Endodermal cell (in vitro differentiated cells): ENCODE data around the gene DYNC1H1. TPM values are rescaled to one million over a fixed set of nuclear protein-coding genes. Genes with fewer than 3 reads are reported as not detected.

ENCODE experiments used
- DNase-seq: peaks from one replicate; pipeline ENCODE4 v3.0.0-alpha.2; 2017
- H3K27ac ChIP-seq: 2 replicates; pipeline ENCODE4 v1.5.1; 2013; ENCODE audit warnings: mild to moderate bottlenecking, low read depth, low read length, moderate library complexity
- H3K27me3 ChIP-seq: 2 replicates; pipeline ENCODE4 v1.6.1; 2013; ENCODE audit warnings: mild to moderate bottlenecking, low read length, moderate library complexity; ENCODE audit not compliant: insufficient read depth, control insufficient read depth, poor library complexity, severe bottlenecking
- H3K36me3 ChIP-seq: 2 replicates; pipeline ENCODE4 v1.7.0; 2013; ENCODE audit warnings: mild to moderate bottlenecking, low read length, moderate library complexity; ENCODE audit not compliant: control insufficient read depth, insufficient read depth
- H3K4me1 ChIP-seq: one replicate; pipeline ENCODE4 v1.7.0; 2013; ENCODE audit warnings: low read length; ENCODE audit not compliant: control insufficient read depth, insufficient read depth
- H3K4me3 ChIP-seq: 2 replicates; pipeline ENCODE4 v1.5.1; 2013; ENCODE audit warnings: mild to moderate bottlenecking, low read length, moderate library complexity
- H3K9ac ChIP-seq: 2 replicates; pipeline ENCODE4 v1.6.1; 2013; ENCODE audit warnings: mild to moderate bottlenecking, low read length, moderate library complexity; ENCODE audit not compliant: poor library complexity, severe bottlenecking; ENCODE audit errors: extremely low read depth
- H3K9me3 ChIP-seq: 2 replicates; pipeline ENCODE4 v1.6.1; 2013; ENCODE audit warnings: mild to moderate bottlenecking, low read length, moderate library complexity; ENCODE audit not compliant: control insufficient read depth
- H3K27ac Mint-ChIP-seq: 2 replicates; pipeline ENCODE4 v1.8.0; 2020; ENCODE audit warnings: mixed read lengths
- H3K27me3 Mint-ChIP-seq: 2 replicates; pipeline ENCODE4 v1.8.0; 2021; ENCODE audit warnings: mild to moderate bottlenecking, mixed read lengths; ENCODE audit not compliant: insufficient read depth
- H3K36me3 Mint-ChIP-seq: 2 replicates; pipeline ENCODE4 v1.8.0; 2020; ENCODE audit warnings: low read depth, mixed read lengths
- H3K4me1 Mint-ChIP-seq: 2 replicates; pipeline ENCODE4 v1.8.0; 2020; ENCODE audit warnings: mixed read lengths
- H3K4me3 Mint-ChIP-seq: 2 replicates; pipeline ENCODE4 v1.8.0; 2020; ENCODE audit warnings: mild to moderate bottlenecking, moderate library complexity, mixed read lengths
- H3K9me3 Mint-ChIP-seq: 2 replicates; pipeline ENCODE4 v1.8.0; 2020; ENCODE audit warnings: mild to moderate bottlenecking, mixed read lengths
- WGBS, 2 experiments: methylation state at CpG; one replicate each; pipeline versions ENCODE4 v1.1.5 to v1.1.7; 2013; ENCODE audit warnings: missing lambda C conversion rate in 2 of 2, mixed read lengths in 1 of 2; ENCODE audit not compliant: insufficient coverage in 1 of 2, insufficient read length in 1 of 2; 5-methylcytosine and 5-hydroxymethylcytosine counted together
- total RNA-seq, 2 donors: library from RNA; stranded (reverse); fragmentation: NEBNext Ultra II Directional in 1 of 2; extraction: Animal tissue kit (Norgen Biotek cat#: 25700) in 1 of 2; gene quantifications; 2 replicates in 1 of 2; 3 replicates in 1 of 2; pipeline ENCODE4 v1.2.1, GENCODE V29; 2021
- TF ChIP-seq, protein P1 (sequence below): fragments of 200-600 bp; sonication (generic); conservative IDR thresholded peaks from 2 replicates; pipeline ENCODE4 v1.5.0; 2021; ENCODE audit warnings: antibody characterized with exemption, mild to moderate bottlenecking

DYNC1H1 gene
- total RNA-seq, 2 donors from 2014 or later: 438 to 443 TPM

DNA sequence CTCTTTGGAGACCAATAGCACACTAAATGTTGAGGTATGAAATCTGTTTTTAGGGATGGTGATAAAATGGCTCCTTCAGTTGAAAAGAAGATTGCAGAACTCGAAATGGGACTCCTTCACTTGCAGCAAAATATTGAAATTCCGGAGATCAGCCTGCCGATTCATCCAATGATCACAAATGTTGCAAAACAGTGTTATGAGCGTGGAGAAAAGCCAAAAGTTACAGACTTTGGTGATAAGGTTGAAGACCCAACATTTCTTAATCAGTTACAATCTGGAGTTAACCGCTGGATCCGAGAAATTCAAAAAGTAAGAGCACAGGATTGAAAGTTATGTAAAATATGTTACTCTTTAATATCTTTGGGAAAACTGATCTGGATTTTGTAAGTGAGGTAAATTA is 15.3 kb downstream of the DYNC1H1 start:
- H3K9me3 ChIP-seq: peaks cover 4% of the 10 kb centered on the region
- H3K9ac ChIP-seq: no peak overlapping the region
- H3K4me3 ChIP-seq: no peak overlapping the region
- DNase-seq: no peak
- peaks cover 90% of the 10 kb centered on the region for H3K36me3 ChIP-seq
- Mint-ChIP-seq H3K27ac (no peak overlapping the region), H3K36me3 (peaks cover 78% of the 10 kb centered on the region), H3K9me3 (no peaks in the 10 kb centered on the region), H3K27me3 (no peaks in the 10 kb centered on the region), H3K4me1 (no peaks in the 10 kb centered on the region), H3K4me3 (no peak overlapping the region)
- WGBS, 2 experiments: 97% methylated on average over 6 of the region's 6 CpGs
- TF ChIP-seq, protein P1, sequence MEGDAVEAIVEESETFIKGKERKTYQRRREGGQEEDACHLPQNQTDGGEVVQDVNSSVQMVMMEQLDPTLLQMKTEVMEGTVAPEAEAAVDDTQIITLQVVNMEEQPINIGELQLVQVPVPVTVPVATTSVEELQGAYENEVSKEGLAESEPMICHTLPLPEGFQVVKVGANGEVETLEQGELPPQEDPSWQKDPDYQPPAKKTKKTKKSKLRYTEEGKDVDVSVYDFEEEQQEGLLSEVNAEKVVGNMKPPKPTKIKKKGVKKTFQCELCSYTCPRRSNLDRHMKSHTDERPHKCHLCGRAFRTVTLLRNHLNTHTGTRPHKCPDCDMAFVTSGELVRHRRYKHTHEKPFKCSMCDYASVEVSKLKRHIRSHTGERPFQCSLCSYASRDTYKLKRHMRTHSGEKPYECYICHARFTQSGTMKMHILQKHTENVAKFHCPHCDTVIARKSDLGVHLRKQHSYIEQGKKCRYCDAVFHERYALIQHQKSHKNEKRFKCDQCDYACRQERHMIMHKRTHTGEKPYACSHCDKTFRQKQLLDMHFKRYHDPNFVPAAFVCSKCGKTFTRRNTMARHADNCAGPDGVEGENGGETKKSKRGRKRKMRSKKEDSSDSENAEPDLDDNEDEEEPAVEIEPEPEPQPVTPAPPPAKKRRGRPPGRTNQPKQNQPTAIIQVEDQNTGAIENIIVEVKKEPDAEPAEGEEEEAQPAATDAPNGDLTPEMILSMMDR: no peak
- no peak overlapping the region for H3K27ac ChIP-seq
- H3K27me3 ChIP-seq: no peaks in the 10 kb centered on the region
- no peaks in the 10 kb centered on the region for H3K4me1 ChIP-seq

DNA sequence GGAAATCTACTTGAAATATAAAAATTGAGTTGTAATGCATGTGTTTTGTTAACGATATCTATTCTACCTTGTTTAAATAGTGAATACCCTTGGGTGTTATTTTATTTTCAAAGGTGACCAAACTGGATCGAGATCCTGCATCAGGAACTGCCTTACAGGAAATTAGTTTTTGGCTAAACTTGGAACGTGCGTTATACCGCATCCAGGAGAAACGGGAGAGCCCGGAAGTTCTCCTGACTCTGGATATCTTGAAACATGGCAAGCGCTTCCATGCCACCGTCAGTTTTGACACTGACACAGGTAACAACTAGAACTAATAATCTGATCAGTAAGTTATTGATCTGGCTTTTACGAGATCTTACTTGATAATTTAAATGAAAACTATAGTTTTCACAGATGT is 15.9 kb downstream of the DYNC1H1 start:
- H3K27ac ChIP-seq: no peak overlapping the region
- H3K27me3 ChIP-seq: no peaks in the 10 kb centered on the region
- no peak overlapping the region for H3K27ac Mint-ChIP-seq
- H3K9me3 Mint-ChIP-seq: no peaks in the 10 kb centered on the region
- TF ChIP-seq, protein P1: no peak
- peaks cover 78% of the 10 kb centered on the region for H3K36me3 Mint-ChIP-seq
- no peaks in the 10 kb centered on the region for H3K27me3 Mint-ChIP-seq
- 96% methylated on average over 7 to 10 of the region's 10 CpGs for WGBS, 2 experiments
- peaks cover 4% of the 10 kb centered on the region for H3K9me3 ChIP-seq
- no peak for DNase-seq
- H3K9ac ChIP-seq: no peak overlapping the region
- no peaks in the 10 kb centered on the region for H3K4me1 ChIP-seq
- peaks cover 85% of the 10 kb centered on the region for H3K36me3 ChIP-seq
- no peak overlapping the region for H3K4me3 ChIP-seq
- H3K4me1 Mint-ChIP-seq: no peaks in the 10 kb centered on the region
- no peak overlapping the region for H3K4me3 Mint-ChIP-seq

DNA sequence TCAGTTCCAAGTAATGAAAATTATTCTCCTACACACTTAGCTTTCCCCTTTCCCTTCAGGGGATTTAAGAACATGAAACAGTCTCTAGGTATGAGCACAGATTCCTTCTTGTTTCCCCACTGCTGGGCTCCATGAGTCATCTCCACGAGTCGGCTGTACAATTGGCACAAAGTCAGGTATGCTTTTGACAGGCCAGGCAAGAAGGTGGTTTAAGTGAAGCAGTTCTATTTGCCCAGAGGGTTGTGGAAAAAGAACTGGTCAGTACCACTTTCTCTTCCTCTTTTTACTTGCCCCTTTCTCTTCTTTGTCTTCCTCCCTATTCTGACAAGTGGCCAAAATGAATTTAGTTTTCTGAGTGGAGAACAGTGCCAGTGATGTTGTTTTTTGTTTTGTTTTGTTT is 16.3 kb downstream of the DYNC1H1 start:
- Mint-ChIP-seq H3K9me3 (no peaks in the 10 kb centered on the region), H3K4me3 (no peak overlapping the region), H3K27me3 (no peaks in the 10 kb centered on the region), H3K36me3 (peaks cover 77% of the 10 kb centered on the region), H3K4me1 (no peaks in the 10 kb centered on the region), H3K27ac (no peak overlapping the region)
- H3K27ac ChIP-seq: no peak overlapping the region
- no peak overlapping the region for H3K9ac ChIP-seq
- H3K4me1 ChIP-seq: no peaks in the 10 kb centered on the region
- no peak overlapping the region for H3K4me3 ChIP-seq
- no peak for DNase-seq
- TF ChIP-seq, protein P1: no peak
- H3K27me3 ChIP-seq: no peaks in the 10 kb centered on the region
- 97% methylated on average over 2 of the region's 2 CpGs; no CpG with 5 or more reads in 1 of the 2 experiments for WGBS, 2 experiments
- H3K36me3 ChIP-seq: peaks cover 86% of the 10 kb centered on the region
- peaks cover 4% of the 10 kb centered on the region for H3K9me3 ChIP-seq
